ENCODE results near the gene PCP4L1.
A peak's percentile ranks its signal among the peaks of the same experiment; 100 is the strongest.
"Not testable (repeated sequence)": the region's sequence is repeated elsewhere in the genome, so short reads cannot be mapped to it uniquely, and the experiment has no call there.

The PCP4L1 gene

DNA sequence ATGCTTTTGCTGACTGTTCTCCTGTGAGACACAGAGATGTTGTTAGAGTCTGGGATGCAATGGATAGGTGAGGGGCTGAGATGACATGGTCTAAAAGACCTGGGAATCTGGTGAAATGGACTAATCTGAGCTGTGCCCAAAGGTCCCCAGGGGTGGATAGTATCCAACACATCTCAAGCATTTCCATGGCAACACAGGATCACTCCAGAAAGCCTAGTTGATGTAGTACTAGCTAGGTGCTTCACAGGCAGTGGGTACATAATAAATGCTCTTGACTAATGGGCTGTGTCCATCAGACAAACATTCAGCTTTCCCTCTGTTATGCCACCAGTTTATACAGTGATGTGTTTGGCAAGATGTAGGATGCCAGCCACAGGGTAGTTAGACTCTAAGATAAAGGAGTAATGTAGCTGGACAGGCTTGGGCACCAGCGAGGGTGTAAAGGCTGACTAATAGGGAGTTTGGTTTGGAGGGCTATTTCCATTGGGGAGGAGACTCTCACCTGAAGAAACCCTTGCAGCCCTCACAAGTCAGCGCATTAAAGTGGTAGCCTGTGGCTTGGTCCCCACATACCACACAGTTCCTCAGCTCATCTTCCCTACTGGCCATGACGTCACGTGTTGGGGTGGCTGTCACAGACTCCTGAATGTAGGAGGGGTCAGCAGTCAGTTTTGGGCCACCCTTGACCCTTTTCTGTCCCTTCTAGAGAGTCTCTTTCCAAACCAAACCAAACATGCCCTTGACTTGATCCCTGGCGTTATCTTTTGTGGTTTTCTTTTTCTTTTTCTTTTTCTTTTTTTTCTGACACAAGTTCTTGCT lies 22.4 kb upstream of the PCP4L1 start:
- Histone ChIP-seq H3K36me3 (ENCODE audit: control insufficient read depth in 2 of 2, insufficient read depth in 1 of 2, low read length in 2 of 2) (no peaks in the 10 kb centered on the region), H3K9me3 (ENCODE audit: control insufficient read depth, insufficient read depth, low read depth, low read length) (no peaks in the 10 kb centered on the region), H3K4me3 (ENCODE audit: low read depth, low read length) (no peak overlapping the region), H3K4me1 (ENCODE audit: control insufficient read depth, insufficient read depth, low read length) (no peaks in the 10 kb centered on the region), H3K27ac (ENCODE audit: extremely low read depth, low read depth, low read length) (no peak overlapping the region)
- ChIA-PET POLR2A (interaction anchor here (0.6 to 1.5 kb wide), 2 partner anchors 10 to 46 kb away, joined by 3 to 8 read pairs; partner anchors contain the start of gene TOMM40L), CTCF (interaction anchor here (0.6 to 1.9 kb wide), 6 partner anchors 9 to 458 kb away, joined by 3 to 10 read pairs (median 4); partner anchors contain the start of gene TOMM40L)
- TF ChIP-seq, protein P1, sequence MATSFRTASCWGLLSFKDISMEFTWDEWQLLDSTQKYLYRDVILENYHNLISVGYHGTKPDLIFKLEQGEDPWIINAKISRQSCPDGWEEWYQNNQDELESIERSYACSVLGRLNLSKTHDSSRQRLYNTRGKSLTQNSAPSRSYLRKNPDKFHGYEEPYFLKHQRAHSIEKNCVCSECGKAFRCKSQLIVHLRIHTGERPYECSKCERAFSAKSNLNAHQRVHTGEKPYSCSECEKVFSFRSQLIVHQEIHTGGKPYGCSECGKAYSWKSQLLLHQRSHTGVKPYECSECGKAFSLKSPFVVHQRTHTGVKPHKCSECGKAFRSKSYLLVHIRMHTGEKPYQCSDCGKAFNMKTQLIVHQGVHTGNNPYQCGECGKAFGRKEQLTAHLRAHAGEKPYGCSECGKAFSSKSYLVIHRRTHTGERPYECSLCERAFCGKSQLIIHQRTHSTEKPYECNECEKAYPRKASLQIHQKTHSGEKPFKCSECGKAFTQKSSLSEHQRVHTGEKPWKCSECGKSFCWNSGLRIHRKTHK (tag by site-specific recombination; IDR thresholded peaks at IDR 0.05) = no peak
- 0 out of 2 replicates have a peak, but pooled peaks have one; percentile 7 for TF ChIP-seq ZNF664 (tag by site-specific recombination; IDR thresholded peaks at IDR 0.05)

DNA sequence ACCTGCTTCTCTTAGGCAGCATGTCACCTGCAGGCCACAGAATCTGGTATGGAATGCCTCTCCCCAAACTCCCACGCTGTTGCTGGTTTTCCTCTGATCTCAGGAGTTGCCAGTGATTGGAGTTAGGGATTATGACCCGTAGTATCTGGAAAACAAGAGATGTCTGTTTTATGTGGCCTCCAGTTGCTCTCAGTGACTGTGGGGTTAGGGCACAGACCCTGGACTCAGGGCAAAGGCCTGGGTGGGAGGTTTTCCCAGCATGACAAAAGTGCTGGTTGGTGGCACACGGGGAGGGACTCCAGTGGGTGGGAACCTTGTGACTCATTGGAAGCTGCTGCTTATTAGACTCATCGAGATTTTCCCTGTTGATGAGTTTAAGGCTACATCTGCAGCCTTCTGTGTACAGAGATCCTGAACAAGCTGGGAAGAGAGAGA lies 20.5 kb upstream of the PCP4L1 start, which contains the start of gene NR1I3:
TSS of gene NR1I3 (minus strand) at position 165 of the 435 bp plus-strand sequence. CDS start 1,638 bp downstream, outside the sequence.
- no peak within 1 kb of the TSS for H3K27ac ChIP-seq (ENCODE audit: extremely low read depth, low read depth, low read length)
- TF ChIP-seq EGR2 (tag by site-specific recombination; IDR thresholded peaks at IDR 0.05; ENCODE audit: low read depth) (0 out of 2 replicates have a peak, but pooled peaks have one; percentile 19), IKZF3 (tag by site-specific recombination; IDR thresholded peaks at IDR 0.05) (no peak)
- H3K4me1 ChIP-seq (ENCODE audit: control insufficient read depth, insufficient read depth, low read length) = no peaks in the 10 kb centered on the region
- no peaks in the 10 kb centered on the region for H3K9me3 ChIP-seq (ENCODE audit: control insufficient read depth, insufficient read depth, low read depth, low read length)
- POLR2A ChIA-PET = no interaction called here
- no peak within 1 kb of the TSS for H3K4me3 ChIP-seq (ENCODE audit: low read depth, low read length)
- CTCF ChIA-PET = interaction anchor here (0.5 to 7.1 kb wide), 7 partner anchors 10 to 244 kb away, joined by 3 to 57 read pairs (median 3); partner anchors contain the start of gene TOMM40L
- no peaks in the 10 kb centered on the region for H3K36me3 ChIP-seq (ENCODE audit: control insufficient read depth in 2 of 2, insufficient read depth in 1 of 2, low read length in 2 of 2)

DNA sequence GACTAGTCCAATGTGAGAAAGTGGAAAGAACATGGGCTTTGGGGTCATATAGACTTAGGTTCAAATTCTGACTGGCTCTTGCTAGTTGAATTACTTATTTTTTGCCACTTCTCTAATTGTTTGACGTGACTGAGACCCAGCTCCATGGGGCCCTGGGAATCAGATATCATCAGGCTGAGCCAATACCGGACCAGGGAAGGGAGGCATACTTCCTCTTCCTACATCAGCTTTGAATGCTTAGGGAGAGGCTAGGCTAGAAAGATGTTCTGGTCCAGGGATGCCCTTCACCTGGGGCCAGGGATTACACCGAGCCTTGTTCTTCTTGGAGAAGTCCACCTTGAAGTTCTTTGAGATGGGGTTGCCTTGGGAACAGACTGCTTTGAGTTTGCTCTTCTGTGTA lies 16.9 kb upstream of the PCP4L1 start:
- ChIA-PET POLR2A (no interaction called here), CTCF (interaction anchor here (0.6 to 7.1 kb wide), 3 partner anchors 8 to 26 kb away, joined by 3 to 57 read pairs (median 6); partner anchors contain the start of gene TOMM40L)
- Histone ChIP-seq H3K27ac (ENCODE audit: extremely low read depth, low read depth, low read length) (no peak overlapping the region), H3K9me3 (ENCODE audit: control insufficient read depth, insufficient read depth, low read depth, low read length) (no peaks in the 10 kb centered on the region), H3K36me3 (ENCODE audit: control insufficient read depth in 2 of 2, insufficient read depth in 1 of 2, low read length in 2 of 2) (no peaks in the 10 kb centered on the region), H3K4me1 (ENCODE audit: control insufficient read depth, insufficient read depth, low read length) (no peaks in the 10 kb centered on the region), H3K4me3 (ENCODE audit: low read depth, low read length) (no peak overlapping the region)
- TF ChIP-seq ZNF777 (tag by site-specific recombination; IDR thresholded peaks at IDR 0.05; ENCODE audit: borderline replicate concordance) = no peak
- peak; percentile 27; the same call in 1 of the 2 replicates for TF ChIP-seq ZBTB20 (tag by site-specific recombination; IDR thresholded peaks at IDR 0.05)
- TF ChIP-seq PRDM1 (tag by site-specific recombination; IDR thresholded peaks at IDR 0.05) = no peak

DNA sequence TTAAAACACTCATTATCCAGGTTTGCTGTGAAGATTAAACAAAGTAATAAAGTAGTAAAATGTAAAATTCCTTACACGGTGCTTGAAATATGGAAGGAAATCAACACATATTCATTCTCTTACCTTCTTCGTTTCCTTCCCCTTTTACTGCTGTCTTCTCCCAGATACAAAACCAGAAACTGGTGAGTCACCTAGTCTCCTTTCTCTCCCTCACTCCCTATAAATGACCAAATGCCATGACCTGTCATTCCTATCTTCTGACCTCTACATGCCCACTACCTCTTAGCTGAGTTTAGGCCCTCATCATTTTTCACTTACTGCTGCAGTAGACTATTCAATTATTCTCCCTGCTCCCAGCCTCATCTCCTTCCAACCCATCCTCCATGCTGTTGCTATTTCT lies 16.2 kb upstream of the PCP4L1 start:
- no peaks in the 10 kb centered on the region for H3K9me3 ChIP-seq (ENCODE audit: control insufficient read depth, insufficient read depth, low read depth, low read length)
- POLR2A ChIA-PET = no interaction called here
- no peak overlapping the region for H3K4me3 ChIP-seq (ENCODE audit: low read depth, low read length)
- no peaks in the 10 kb centered on the region for H3K4me1 ChIP-seq (ENCODE audit: control insufficient read depth, insufficient read depth, low read length)
- no peaks in the 10 kb centered on the region for H3K36me3 ChIP-seq (ENCODE audit: control insufficient read depth in 2 of 2, insufficient read depth in 1 of 2, low read length in 2 of 2)
- H3K27ac ChIP-seq (ENCODE audit: extremely low read depth, low read depth, low read length) = no peak overlapping the region
- TF ChIP-seq ZNF610 (tag by site-specific recombination; IDR thresholded peaks at IDR 0.05; ENCODE audit: borderline replicate concordance) = no peak
- TF ChIP-seq, protein P2, sequence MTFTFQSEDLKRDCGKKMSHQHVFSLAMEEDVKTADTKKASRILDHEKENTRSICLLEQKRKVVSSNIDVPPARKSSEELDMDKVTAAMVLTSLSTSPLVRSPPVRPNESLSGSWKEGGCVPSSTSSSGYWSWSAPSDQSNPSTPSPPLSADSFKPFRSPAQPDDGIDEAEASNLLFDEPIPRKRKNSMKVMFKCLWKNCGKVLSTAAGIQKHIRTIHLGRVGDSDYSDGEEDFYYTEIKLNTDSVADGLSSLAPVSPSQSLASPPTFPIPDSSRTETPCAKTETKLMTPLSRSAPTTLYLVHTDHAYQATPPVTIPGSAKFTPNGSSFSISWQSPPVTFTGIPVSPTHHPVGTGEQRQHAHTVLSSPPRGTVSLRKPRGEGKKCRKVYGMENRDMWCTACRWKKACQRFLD (tag by site-specific recombination; IDR thresholded peaks at IDR 0.05) = no peak
- peak; percentile 62 for TF ChIP-seq PRDM1 (tag by site-specific recombination; IDR thresholded peaks at IDR 0.05)
- CTCF ChIA-PET = interaction anchor here (0.6 to 7.1 kb wide), 2 partner anchors 14 to 1149 kb away, joined by 4 to 57 read pairs; partner anchors contain the start of gene TOMM40L

DNA sequence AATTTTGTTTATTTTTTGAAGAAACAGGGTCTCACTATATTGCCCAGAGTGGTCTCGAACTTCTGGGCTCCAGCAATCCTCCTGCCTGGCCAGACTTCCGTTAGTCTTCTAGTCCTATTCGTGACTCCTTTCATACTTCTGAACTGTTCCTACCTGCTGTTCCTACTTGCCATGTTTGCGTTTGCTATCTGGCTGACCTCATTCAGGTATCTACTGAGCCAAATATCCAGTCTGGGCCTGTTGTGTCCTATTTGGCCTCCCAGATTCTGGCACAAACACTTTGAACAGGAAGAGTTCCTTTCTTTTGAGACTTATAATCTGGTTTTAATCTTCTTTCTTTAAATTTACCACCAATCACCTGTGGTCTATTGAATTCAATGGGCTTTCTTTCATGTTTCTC lies 13.7 kb upstream of the PCP4L1 start:
- Histone ChIP-seq H3K4me1 (ENCODE audit: control insufficient read depth, insufficient read depth, low read length) (no peaks in the 10 kb centered on the region), H3K27ac (ENCODE audit: extremely low read depth, low read depth, low read length) (no peak overlapping the region), H3K9me3 (ENCODE audit: control insufficient read depth, insufficient read depth, low read depth, low read length) (no peaks in the 10 kb centered on the region), H3K36me3 (ENCODE audit: control insufficient read depth in 2 of 2, insufficient read depth in 1 of 2, low read length in 2 of 2) (no peaks in the 10 kb centered on the region), H3K4me3 (ENCODE audit: low read depth, low read length) (no peak overlapping the region)
- TF ChIP-seq, protein P3, sequence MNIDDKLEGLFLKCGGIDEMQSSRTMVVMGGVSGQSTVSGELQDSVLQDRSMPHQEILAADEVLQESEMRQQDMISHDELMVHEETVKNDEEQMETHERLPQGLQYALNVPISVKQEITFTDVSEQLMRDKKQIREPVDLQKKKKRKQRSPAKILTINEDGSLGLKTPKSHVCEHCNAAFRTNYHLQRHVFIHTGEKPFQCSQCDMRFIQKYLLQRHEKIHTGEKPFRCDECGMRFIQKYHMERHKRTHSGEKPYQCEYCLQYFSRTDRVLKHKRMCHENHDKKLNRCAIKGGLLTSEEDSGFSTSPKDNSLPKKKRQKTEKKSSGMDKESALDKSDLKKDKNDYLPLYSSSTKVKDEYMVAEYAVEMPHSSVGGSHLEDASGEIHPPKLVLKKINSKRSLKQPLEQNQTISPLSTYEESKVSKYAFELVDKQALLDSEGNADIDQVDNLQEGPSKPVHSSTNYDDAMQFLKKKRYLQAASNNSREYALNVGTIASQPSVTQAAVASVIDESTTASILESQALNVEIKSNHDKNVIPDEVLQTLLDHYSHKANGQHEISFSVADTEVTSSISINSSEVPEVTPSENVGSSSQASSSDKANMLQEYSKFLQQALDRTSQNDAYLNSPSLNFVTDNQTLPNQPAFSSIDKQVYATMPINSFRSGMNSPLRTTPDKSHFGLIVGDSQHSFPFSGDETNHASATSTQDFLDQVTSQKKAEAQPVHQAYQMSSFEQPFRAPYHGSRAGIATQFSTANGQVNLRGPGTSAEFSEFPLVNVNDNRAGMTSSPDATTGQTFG (tag by site-specific recombination; IDR thresholded peaks at IDR 0.05; ENCODE audit: borderline replicate concordance) = no peak
- ChIA-PET CTCF (no interaction called here), POLR2A (no interaction called here)

DNA sequence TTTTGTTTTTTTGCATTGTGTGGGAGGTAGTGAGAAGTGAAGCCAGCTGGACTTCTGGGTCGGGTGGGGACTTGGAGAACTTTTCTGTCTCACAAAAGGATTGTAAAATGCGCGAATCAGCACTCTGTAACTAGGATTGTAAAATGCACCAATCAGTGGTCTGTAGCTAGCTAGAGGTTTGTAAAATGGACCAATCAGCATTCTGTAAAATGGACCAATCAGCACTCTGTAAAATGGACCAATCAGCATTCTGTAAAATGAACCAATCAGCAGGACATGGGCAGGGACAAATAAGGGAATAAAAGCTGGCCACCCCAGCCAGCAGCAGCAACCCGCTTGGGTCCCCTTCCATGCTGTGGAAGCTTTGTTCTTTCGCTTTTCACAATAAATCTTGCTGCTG lies 8.4 kb upstream of the PCP4L1 start:
- H3K36me3 ChIP-seq (ENCODE audit: control insufficient read depth in 2 of 2, insufficient read depth in 1 of 2, low read length in 2 of 2); H3K4me1 ChIP-seq (ENCODE audit: control insufficient read depth, insufficient read depth, low read length); H3K9me3 ChIP-seq (ENCODE audit: control insufficient read depth, insufficient read depth, low read depth, low read length); POLR2A ChIA-PET; H3K27ac ChIP-seq (ENCODE audit: extremely low read depth, low read depth, low read length); H3K4me3 ChIP-seq (ENCODE audit: low read depth, low read length): not testable (repeated sequence)
- CTCF ChIA-PET = interaction anchor here (0.6 to 3.6 kb wide), 4 partner anchors 9 to 260 kb away, joined by 3 to 17 read pairs (median 7); partner anchors contain the start of gene TOMM40L

Data from HEK293 (cell line).